ENCODE results near the gene SART1.
"Not testable (repeated sequence)": the region's sequence is repeated elsewhere in the genome, so short reads cannot be mapped to it uniquely, and the experiment has no call there.

SART1 gene

GRCh38 chr11:65932558-65932919, 29.0 kb upstream of the SART1 start:
- no peak for FAIRE-seq

DNA sequence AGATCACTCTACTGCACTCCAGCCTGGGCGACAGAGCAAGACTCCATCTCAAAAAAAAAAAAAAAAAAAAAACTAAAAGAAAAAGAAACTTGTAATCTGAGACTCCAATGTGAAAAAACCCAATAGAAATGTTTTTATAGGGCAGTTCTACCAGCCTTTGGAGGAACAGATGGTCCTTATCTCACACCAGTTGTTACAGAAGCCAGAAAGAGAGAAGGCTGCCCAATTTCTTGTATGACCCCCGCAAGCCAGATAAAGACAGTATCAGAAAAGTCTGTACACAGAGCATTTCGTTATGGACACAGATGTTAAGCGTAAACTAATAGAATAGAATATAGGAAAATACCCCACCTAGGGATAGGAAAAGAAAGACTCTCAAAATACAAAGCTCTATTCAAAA, 27.5 kb upstream of the SART1 start:
- FAIRE-seq = no peak

DNA sequence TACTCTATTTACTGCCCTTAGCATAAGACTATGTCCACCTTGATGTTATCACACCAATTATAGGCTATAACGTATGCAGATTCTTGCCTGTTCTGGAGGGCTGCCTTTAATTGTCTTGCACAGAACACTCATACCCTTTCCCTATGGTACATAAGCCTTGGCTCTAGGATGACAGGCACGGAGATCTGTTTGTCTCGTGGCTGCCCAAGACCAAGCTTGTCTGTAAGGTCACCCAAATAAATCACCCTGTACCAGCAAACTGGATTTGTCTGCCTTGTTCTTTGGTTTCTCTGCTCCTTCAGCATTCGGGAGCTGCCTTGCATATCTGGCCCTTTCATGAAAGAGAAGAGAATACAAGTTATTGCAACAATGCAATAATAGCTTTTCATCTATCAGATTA, 23.8 kb upstream of the SART1 start:
- no peak for FAIRE-seq

DNA sequence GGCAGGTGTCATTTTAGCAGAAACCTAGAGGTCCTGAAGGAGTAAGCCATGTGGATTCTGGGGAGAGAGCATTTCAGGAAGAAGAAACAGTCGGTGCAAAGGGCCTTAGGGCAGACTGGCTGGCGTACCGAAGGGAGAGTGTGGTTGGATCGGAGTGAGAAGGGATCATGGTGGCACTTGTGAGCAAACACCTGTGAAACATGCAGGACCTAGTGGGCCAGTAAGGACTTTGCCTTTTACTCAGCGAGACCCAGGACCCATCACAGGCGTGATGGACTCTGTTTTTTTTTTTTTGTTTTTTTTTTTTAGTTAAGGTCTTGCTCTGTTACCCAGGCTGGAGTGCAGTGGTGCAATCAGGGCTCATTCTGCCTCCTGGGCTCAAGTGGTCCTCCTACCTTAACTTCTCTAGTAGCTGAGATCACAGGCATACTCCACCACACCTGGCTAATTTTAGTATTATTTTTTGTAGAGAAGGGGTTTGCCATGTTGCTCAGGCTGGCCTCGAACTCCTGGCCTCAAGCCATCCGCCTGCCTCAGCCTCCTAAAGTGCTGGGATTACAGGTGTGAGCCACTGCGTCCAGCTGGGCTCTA, 19.7 kb upstream of the SART1 start:
- FAIRE-seq = no peak

- no peak for FAIRE-seq
Observed at GRCh38 chr11:65942531-65942930, 19.0 kb upstream of the SART1 start.

DNA sequence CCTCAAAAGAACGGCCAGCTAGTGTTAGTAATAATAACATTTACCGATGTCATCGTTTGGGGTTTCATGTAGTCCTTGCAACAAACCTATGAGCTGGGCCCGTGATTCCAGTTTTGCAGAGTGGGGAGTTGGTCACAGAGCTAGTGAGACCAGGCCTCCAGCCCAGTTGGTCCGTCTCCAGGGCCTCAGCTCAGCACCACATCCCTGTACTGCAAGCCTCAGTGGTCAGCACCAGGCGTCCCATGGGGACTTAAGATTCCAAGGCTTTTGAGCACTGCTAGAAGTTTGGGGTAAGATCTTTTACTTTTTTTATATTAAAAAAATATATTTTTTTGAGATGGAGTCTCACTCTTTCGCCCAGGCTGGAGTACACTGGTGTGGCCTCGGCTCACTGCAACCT, 17.3 kb upstream of the SART1 start:
- no peak for FAIRE-seq

DNA sequence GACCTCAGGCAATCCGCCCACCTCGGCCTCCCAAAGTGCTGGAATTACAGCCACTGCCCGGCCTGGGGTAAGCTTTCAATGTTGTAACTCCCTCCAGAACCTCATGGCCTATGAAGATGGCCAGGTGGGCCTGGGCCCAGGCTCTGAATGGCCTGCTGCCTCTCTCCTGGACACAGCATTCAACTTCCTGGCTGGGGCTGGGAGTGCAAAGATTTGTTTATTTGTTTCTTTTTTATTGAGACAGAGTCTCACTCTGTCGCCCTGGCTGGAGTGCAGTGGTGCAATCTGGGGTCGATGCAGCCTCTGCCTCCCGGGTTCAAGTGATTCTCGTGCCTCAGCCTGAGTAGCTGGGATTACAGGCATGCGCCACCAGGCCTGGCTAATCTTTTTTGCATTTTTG, 16.8 kb upstream of the SART1 start:
- no peak for FAIRE-seq

DNA sequence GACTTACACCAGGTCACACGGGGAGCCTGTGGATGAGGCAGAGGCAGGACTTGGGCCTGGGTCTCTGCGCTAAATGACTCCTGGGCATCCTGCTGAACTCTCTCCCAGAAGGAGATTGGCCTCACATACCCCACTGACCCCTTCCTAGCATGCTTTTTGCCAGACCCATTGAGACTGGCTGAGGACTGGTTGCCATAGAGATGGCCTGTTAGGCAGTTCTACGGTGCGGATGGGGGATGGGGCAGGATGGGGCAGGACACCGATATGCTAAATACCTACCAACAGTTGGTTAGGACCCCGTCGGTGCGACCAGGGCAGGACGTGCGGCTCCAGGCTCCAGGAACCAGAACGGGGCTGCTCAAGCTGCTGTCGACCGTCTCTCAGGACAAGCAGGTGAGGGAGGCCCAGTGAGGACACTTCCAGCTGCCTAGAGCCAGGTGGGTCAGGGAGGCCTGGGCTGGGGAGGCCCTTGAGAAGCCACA, 16.1 kb upstream of the SART1 start, which contains the start of gene TSGA10IP:
Gene TSGA10IP, plus strand, starts transcription at position 51 of the 482 bp plus-strand sequence. Its CDS starts 196 bp downstream, at position 247.
- FAIRE-seq = no peak

DNA sequence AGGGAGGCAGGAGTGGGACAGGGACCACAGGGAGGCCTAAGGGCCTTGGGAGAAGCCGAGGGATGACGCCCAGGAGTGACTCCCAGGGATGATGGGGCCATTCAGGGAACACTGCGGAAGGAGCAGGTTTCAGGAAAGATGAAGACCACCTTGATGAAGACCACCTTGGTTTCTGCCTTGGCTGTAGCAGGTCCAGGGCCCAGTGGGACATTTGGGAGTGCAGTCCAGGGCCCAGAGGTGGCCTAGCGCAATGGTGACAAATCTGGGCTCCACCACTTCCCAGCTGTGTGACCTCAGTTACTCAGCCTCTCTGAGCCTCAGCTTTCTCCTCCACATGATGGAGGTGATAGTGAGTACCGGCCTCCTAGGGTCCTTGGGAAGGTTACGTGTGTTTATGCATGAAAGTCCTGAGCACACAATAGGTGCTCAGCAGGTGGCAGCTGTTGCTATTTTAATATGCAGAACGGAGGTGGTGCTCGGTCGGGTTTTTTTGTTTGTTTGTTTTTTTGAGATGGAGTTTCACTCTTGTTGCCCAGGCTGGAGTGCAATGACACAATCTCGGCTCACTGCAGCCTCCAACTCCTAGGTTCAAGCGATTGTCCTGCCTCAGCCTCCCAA, 15.5 kb upstream of the SART1 start:
- FAIRE-seq = no peak

DNA sequence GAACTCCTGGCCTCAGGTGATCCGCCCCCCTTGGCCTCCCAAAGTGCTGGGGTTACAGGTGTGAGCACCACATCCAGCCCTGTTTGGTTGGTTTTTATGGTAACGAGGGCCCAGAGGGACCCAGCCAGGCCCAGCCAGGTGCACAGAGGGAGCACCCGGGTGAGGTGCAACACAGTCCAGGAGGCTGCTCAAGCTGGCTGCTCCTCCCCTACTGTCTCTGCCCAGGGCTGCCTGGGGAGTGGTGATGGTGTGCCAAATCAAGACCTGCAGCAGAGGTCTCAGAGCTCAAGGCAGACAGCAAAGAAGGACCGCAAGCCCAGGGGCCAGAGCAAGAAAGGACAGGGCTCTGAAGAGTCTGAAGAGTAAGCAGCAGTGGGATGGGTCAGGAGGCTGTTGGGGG, 14.9 kb upstream of the SART1 start:
- FAIRE-seq = no peak

DNA sequence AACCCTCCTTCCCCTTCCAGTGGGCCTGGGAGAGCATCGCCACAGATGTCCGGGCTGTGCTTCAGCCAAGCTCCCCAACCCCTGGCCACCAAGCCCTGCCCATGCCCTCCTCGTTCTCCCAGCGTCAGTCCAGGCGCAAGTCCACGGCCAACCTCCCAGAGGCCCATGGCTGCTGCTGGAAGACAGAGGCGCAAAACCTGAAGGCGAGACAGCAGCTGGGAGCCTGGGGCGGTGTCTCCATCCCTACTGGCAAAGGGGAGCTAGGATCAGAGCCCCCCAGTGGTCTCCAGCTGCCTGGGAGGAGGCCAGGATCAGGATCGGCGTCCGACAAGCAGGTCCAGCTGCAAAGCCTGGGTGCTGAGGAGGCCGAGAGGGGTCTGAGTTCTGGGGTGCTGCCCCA, 14.4 kb upstream of the SART1 start:
- FAIRE-seq = no peak

GRCh38 chr11:65947603-65948125, 13.9 kb upstream of the SART1 start:
- FAIRE-seq = no peak

GRCh38 chr11:65950711-65951110, 10.8 kb upstream of the SART1 start:
- not testable (repeated sequence) for FAIRE-seq

- FAIRE-seq = not testable (repeated sequence)
Observed at GRCh38 chr11:65951641-65952040, 9.9 kb upstream of the SART1 start.

GRCh38 chr11:65952052-65952521, 9.4 kb upstream of the SART1 start:
- FAIRE-seq = no peak

- no peak for FAIRE-seq
Observed at GRCh38 chr11:65953471-65953870, 8.1 kb upstream of the SART1 start.

DNA sequence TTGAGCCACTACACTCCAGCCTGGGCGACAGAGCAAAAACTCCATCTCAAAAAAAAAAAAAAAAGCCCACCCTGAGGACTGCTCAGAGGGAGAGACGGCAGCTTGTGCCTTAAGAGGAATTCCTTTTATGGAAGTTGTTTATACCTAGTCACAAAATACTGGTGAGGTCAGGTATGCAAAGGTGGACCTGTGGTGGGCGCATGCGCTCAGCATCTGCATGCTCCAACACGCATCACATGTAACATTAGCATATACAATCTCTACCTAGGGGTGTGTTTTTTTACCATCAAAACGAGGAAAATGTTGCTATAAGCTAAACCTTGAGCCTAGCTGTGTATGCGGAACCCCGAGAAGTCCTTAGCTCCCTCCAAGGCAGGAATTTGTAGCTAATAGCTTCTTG, 6.8 kb upstream of the SART1 start:
- no peak for FAIRE-seq

GRCh38 chr11:65958291-65958690, 3.2 kb upstream of the SART1 start:
- no peak for FAIRE-seq

DNA sequence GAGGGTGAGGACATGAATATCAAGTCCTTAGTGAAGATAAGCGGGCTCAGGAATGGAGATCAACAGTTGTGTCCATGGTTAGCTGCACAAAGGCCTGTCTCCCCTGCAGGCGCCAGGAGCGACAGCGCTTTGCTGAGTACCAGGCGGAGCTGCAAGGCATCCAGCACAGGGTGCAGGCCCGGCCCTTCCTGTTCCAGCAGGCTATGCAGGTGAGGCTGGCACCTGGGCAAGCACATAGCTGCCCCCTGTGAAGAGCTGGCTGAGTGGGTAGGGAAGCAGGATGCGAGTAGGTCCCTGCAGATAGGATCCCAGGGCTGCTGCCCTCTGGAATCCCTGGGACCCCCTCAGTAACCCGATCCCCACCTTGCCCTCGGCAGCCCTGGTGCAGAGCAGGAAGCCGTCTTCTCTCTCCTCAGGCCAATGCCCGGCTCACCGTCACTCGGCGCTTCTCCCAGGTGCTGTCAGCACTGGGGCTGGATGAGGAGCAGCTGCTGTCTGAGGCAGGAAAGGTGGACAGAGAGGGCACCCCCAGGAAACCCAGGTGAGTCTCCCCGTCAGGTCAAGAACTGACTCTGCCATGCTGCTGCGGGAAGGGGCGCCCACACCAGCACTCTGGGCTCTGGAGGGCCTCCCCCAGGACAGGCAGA, 2.6 kb upstream of the SART1 start:
- FAIRE-seq = no peak

DNA sequence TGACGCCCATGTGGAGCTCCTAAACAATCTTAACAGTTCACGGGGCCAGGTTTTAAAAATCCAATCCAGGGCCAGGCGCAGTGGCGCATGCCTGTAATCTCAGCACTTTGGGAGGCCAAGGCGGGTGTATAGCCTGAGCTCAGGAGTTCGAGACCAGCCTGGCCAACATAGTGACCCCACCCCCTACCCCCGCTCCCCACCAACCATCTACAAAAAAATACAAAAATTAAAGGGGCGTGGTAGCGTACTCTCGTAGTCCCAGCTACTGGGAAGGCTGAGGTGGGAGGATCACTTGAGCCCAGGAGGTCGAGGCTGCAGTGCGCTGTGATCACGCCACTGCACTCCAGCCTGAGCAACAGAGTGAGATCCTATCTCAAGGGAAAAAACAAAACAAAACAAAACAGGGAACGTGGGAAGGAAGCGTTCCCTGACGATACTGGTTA, 689 bp upstream of the SART1 start:
- no peak for FAIRE-seq

DNA sequence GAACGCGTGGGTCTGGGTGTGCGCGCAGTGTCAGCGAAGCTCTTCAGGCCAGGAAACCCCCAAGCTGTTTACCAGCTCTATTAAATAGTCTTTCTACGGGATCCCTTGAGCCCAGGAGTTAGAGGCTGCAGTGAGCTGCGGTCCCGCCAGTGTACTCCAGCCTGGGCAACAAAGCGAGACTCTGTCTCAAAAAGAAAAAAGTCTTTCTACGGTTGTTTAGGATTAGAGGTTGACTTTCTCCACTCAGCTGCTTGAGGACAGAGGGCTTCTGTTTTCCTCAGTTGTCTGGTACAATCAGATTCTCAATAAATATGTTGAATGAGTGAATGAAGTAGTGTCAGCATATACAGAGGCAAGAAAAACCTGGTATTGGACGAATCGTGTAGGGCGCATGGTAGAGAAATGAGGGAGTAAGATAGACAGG, 619 bp downstream of the SART1 start:
- no peak for FAIRE-seq

- no peak for FAIRE-seq
Observed at GRCh38 chr11:65964906-65965305, 3.4 kb downstream of the SART1 start.

DNA sequence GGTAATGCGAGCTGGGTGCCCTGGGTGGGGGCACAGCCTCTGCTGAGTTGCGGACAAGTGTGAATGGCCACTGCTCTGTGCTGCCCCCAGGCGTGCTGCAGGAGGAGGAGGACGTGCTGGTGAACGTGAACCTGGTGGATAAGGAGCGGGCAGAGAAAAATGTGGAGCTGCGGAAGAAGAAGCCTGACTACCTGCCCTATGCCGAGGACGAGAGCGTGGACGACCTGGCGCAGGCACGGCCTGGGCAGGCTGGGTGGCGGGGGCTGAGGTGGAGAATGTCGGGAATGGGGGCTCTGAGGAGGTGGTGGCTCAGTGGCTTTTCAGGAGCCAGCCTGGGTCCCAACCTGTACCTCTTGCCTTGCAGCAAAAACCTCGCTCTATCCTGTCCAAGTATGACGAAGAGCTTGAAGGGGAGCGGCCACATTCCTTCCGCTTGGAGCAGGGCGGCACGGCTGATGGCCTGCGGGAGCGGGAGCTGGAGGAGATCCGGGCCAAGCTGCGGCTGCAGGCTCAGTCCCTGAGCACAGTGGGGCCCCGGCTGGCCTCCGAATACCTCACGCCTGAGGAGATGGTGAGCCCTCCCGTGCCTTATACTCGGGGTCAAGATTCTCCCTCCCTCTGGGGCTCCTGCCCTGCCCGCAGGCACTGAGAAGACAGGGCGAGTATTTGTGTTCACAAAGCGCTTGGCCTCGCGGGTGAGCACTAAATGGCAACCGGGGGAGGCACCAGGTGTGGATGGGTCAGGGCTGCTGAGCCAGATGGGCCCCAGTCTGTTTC, 4.6 kb downstream of the SART1 start:
- no peak for FAIRE-seq

Measured in TTC549 (cell line).